Upper lobe of left lung (tissue), 4 donors: ENCODE data around the gene TOX2.

Experiments used
- CTCF ChIP-seq, 6 experiments: fragments of 450-650 bp in 4 of 6; fragments of 200-600 bp in 2 of 6; sonication (generic) in 2 of 6; IDR thresholded peaks; one replicate each; pipeline ENCODE4 v1.5.1; 2016 to 2019; ENCODE audit warnings: antibody characterized with exemption in 6 of 6
- POLR2AphosphoS5 ChIP-seq, 2 donors: sonication (generic); formaldehyde crosslinking; IDR thresholded peaks; one replicate each; pipeline ENCODE4 v1.5.1; 2017; ENCODE audit warnings: antibody characterized with exemption in 2 of 2

- TF ChIP-seq CTCF (IDR thresholded peaks at IDR 0.05) (no peak), POLR2AphosphoS5 (IDR thresholded peaks at IDR 0.05) (no peak)
These were observed 21.6 kb downstream of the TOX2 start for GRCh38 chr20:43936104-43936770.
